ENCODE measurements around the gene FRA10AC1.

FRA10AC1 gene

GRCh38 chr10:93722550-93722949 is 20.2 kb upstream of the FRA10AC1 start:
- no peak for DNase-seq
- no peak overlapping the region for H3K4me3 ChIP-seq
- no peak overlapping the region for H3K27ac ChIP-seq
- no peaks in the 10 kb centered on the region for H3K36me3 ChIP-seq
- intact Hi-C loops (cut with DNase I; ENCODE audit: low total_unique reads) = no loop called here
- no peak for TF ChIP-seq CTCF (IDR thresholded peaks at IDR 0.05)
- no peaks in the 10 kb centered on the region for H3K9me3 ChIP-seq
- no peaks in the 10 kb centered on the region for H3K4me1 ChIP-seq
- H3K27me3 ChIP-seq = peaks cover 0 to 7% of the 10 kb centered on the region in 2 donors

- no peak for TF ChIP-seq CTCF (IDR thresholded peaks at IDR 0.05)
- no peak overlapping the region for H3K4me3 ChIP-seq
- H3K27ac ChIP-seq = no peak overlapping the region
- H3K9me3 ChIP-seq = no peaks in the 10 kb centered on the region
- no peaks in the 10 kb centered on the region for H3K4me1 ChIP-seq
- no peaks in the 10 kb centered on the region for H3K27me3 ChIP-seq
- H3K36me3 ChIP-seq = no peaks in the 10 kb centered on the region
- intact Hi-C loops (cut with DNase I; ENCODE audit: low total_unique reads) = no loop called here
- no peak for DNase-seq
Measured at GRCh38 chr10:93719901-93720300, 17.5 kb upstream of the FRA10AC1 start.

GRCh38 chr10:93718937-93719725 is 16.7 kb upstream of the FRA10AC1 start:
- no peaks in the 10 kb centered on the region for H3K9me3 ChIP-seq
- intact Hi-C loops (cut with DNase I; ENCODE audit: low total_unique reads) = no loop called here
- DNase-seq = peak in 1 of 2 donors; percentile 27
- no peak for TF ChIP-seq CTCF (IDR thresholded peaks at IDR 0.05)
- no peak overlapping the region for H3K27ac ChIP-seq
- no peaks in the 10 kb centered on the region for H3K4me1 ChIP-seq
- no peaks in the 10 kb centered on the region for H3K27me3 ChIP-seq
- H3K4me3 ChIP-seq = no peak overlapping the region
- no peaks in the 10 kb centered on the region for H3K36me3 ChIP-seq

GRCh38 chr10:93716766-93717165 is 14.4 kb upstream of the FRA10AC1 start:
- intact Hi-C loops (cut with DNase I; ENCODE audit: low total_unique reads) = no loop called here
- DNase-seq = no peak
- no peaks in the 10 kb centered on the region for H3K36me3 ChIP-seq
- TF ChIP-seq CTCF (IDR thresholded peaks at IDR 0.05) = no peak
- no peaks in the 10 kb centered on the region for H3K27me3 ChIP-seq
- H3K27ac ChIP-seq = no peak overlapping the region
- H3K4me3 ChIP-seq = no peak overlapping the region
- no peaks in the 10 kb centered on the region for H3K9me3 ChIP-seq
- H3K4me1 ChIP-seq = no peaks in the 10 kb centered on the region

- DNase-seq = no peak
- H3K9me3 ChIP-seq = no peaks in the 10 kb centered on the region
- H3K36me3 ChIP-seq = no peaks in the 10 kb centered on the region
- intact Hi-C loops (cut with DNase I; ENCODE audit: low total_unique reads) = no loop called here
- no peak overlapping the region for H3K4me3 ChIP-seq
- H3K27me3 ChIP-seq = no peaks in the 10 kb centered on the region
- no peaks in the 10 kb centered on the region for H3K4me1 ChIP-seq
- H3K27ac ChIP-seq = no peak overlapping the region
- no peak for TF ChIP-seq CTCF (IDR thresholded peaks at IDR 0.05)
Measured at GRCh38 chr10:93715345-93715744, 13.0 kb upstream of the FRA10AC1 start.

All from tibial artery (tissue), 4 donors.